Endothelial cell of umbilical vein (primary cell): ENCODE results near the gene SUGCT.

Experiments
- EZH2 ChIP-seq: IDR thresholded peaks from 2 replicates; pipeline ENCODE4 v1.6.1; 2012; ENCODE audit warnings: borderline replicate concordance, low read depth, mild to moderate bottlenecking, moderate library complexity, low read length, inconsistent platforms; ENCODE audit not compliant: severe bottlenecking
- FOS ChIP-seq: IDR thresholded peaks from 2 replicates; pipeline ENCODE4 v1.6.1; 2011; ENCODE audit warnings: mild to moderate bottlenecking, low read length, moderate library complexity, borderline replicate concordance; ENCODE audit not compliant: insufficient read depth
- GATA2 ChIP-seq: IDR thresholded peaks from 2 replicates; pipeline ENCODE4 v1.7.0; 2011; ENCODE audit warnings: low read depth, mild to moderate bottlenecking, moderate library complexity, mixed read lengths, low read length; ENCODE audit not compliant: insufficient read length, insufficient read depth
- JUN ChIP-seq: IDR thresholded peaks from 2 replicates; pipeline ENCODE4 v1.6.1; 2011; ENCODE audit warnings: borderline replicate concordance, low read depth; ENCODE audit not compliant: insufficient read length, insufficient read depth
- MYC ChIP-seq: IDR thresholded peaks from one replicate; pipeline ENCODE4 v1.6.1; 2011; ENCODE audit warnings: mild to moderate bottlenecking, low read depth, low read length
- POLR2A ChIP-seq: IDR thresholded peaks from 2 replicates; pipeline ENCODE4 v1.6.1; 2012; ENCODE audit warnings: low read depth, mild to moderate bottlenecking, control low read depth, low read length
- POLR2AphosphoS5 ChIP-seq: IDR thresholded peaks from 2 replicates; pipeline ENCODE4 v1.6.1; 2012; ENCODE audit warnings: low read depth, mild to moderate bottlenecking, control low read depth, low read length, moderate library complexity; ENCODE audit not compliant: insufficient read depth
- TF ChIP-seq, protein P1 (sequence below), 2 donors: IDR thresholded peaks; 1 replicate in 1 of 2; 2 replicates in 1 of 2; pipeline ENCODE4 v1.5.1; 2011; ENCODE audit warnings: low read length in 2 of 2, mild to moderate bottlenecking in 2 of 2, moderate library complexity in 2 of 2, control low read depth in 1 of 2, inconsistent platforms in 1 of 2, low read depth in 1 of 2; ENCODE audit not compliant: insufficient read depth in 1 of 2; ENCODE audit errors: extremely low read depth in 1 of 2
- TF ChIP-seq, protein P2 (sequence below): IDR thresholded peaks from 2 replicates; pipeline ENCODE4 v1.6.1; 2011; ENCODE audit not compliant: insufficient read depth, insufficient read length

- TF ChIP-seq POLR2AphosphoS5 (no peak), EZH2 (no peak), POLR2A (no peak), JUN (no peak), MYC (no peak), GATA2 (no peak), FOS (no peak)
- TF ChIP-seq, protein P1, sequence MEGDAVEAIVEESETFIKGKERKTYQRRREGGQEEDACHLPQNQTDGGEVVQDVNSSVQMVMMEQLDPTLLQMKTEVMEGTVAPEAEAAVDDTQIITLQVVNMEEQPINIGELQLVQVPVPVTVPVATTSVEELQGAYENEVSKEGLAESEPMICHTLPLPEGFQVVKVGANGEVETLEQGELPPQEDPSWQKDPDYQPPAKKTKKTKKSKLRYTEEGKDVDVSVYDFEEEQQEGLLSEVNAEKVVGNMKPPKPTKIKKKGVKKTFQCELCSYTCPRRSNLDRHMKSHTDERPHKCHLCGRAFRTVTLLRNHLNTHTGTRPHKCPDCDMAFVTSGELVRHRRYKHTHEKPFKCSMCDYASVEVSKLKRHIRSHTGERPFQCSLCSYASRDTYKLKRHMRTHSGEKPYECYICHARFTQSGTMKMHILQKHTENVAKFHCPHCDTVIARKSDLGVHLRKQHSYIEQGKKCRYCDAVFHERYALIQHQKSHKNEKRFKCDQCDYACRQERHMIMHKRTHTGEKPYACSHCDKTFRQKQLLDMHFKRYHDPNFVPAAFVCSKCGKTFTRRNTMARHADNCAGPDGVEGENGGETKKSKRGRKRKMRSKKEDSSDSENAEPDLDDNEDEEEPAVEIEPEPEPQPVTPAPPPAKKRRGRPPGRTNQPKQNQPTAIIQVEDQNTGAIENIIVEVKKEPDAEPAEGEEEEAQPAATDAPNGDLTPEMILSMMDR (IDR thresholded peaks at IDR 0.05; ENCODE audit: extremely low read depth in 1 of 2, insufficient read depth in 1 of 2, low read depth in 1 of 2, low read length in 2 of 2), result no peak
- TF ChIP-seq, protein P2, sequence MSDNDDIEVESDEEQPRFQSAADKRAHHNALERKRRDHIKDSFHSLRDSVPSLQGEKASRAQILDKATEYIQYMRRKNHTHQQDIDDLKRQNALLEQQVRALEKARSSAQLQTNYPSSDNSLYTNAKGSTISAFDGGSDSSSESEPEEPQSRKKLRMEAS, result no peak
Measured at GRCh38 chr7:40492946-40493345, 358.1 kb downstream of the SUGCT start.
